ENCODE data around the gene ABL1. TPM values are rescaled to one million over a fixed set of nuclear protein-coding genes. Genes with fewer than 3 reads are reported as not detected.

Gene ABL1
- total RNA-seq, 2 donors from 2014 or later = 28.1 to 45.2 TPM

DNA sequence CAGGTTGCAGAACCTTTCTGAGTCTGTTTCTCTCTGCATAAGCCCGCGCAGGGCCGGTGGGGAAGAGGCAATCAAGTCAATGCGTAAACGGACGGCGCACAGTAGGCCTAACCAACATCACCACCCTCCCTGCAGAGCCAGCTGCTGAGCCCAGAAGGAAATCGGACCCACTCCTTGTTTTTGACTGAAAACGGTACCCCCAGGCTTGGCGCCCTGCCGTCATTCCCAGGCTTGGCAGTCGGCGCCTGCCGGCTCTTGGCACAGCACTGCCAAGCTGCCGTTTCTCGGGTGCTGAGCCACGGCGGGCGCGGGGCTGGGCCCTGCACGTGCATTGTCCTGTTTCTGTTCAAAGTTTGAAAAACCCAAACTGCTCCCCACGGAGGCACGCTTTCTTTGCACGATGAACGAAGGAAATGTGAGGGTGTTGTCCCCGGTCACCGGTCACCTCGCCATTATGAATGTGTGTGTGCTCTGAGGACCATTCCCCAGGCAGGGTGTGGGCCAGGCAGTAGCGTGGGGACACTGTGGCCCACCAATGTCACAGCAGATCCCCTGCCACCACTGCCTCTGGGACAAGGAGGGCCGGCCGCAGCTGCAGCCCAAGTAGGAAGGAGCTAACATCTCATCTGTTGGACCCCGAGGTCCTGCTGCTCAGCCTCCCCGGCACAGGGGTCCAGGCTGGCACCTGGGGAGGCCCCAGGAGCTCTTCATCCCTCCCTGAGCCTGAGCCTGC, 83.9 kb downstream of the ABL1 start:
- Mint-ChIP-seq H3K27me3 (no peaks in the 10 kb centered on the region), H3K27ac (no peak overlapping the region), H3K9me3 (no peaks in the 10 kb centered on the region), H3K36me3 (no peaks in the 10 kb centered on the region), H3K4me1 (ENCODE audit: low read depth in 2 of 2) (no peaks in the 10 kb centered on the region), H3K4me3 (no peak overlapping the region)
- DNase-seq (ENCODE audit: low spot score) = no peak
- ATAC-seq = no peak

GRCh38 chr9:130919559-130920145, 84.6 kb downstream of the ABL1 start:
- DNase-seq (ENCODE audit: low spot score) = no peak
- Mint-ChIP-seq H3K27me3 (no peaks in the 10 kb centered on the region), H3K4me3 (no peak overlapping the region), H3K27ac (no peak overlapping the region), H3K4me1 (ENCODE audit: low read depth in 2 of 2) (no peaks in the 10 kb centered on the region), H3K9me3 (no peaks in the 10 kb centered on the region), H3K36me3 (no peaks in the 10 kb centered on the region)
- no peak for ATAC-seq

- ATAC-seq = no peak
- Mint-ChIP-seq H3K4me1 (ENCODE audit: low read depth in 2 of 2) (no peaks in the 10 kb centered on the region), H3K27ac (no peak overlapping the region), H3K36me3 (no peaks in the 10 kb centered on the region), H3K9me3 (no peaks in the 10 kb centered on the region), H3K4me3 (no peak overlapping the region), H3K27me3 (no peaks in the 10 kb centered on the region)
- DNase-seq (ENCODE audit: low spot score) = no peak
These were observed 85.2 kb downstream of the ABL1 start for GRCh38 chr9:130920233-130920632.

- DNase-seq (ENCODE audit: low spot score) = no peak
- ATAC-seq = no peak
- H3K4me1 Mint-ChIP-seq (ENCODE audit: low read depth in 2 of 2) = no peaks in the 10 kb centered on the region
- no peaks in the 10 kb centered on the region for H3K9me3 Mint-ChIP-seq
- H3K36me3 Mint-ChIP-seq = no peaks in the 10 kb centered on the region
- H3K27ac Mint-ChIP-seq = no peak overlapping the region
- no peaks in the 10 kb centered on the region for H3K27me3 Mint-ChIP-seq
- no peak overlapping the region for H3K4me3 Mint-ChIP-seq
These were observed 85.8 kb downstream of the ABL1 start for GRCh38 chr9:130920762-130921299.

GRCh38 chr9:130921300-130921988, 86.4 kb downstream of the ABL1 start:
- no peak overlapping the region for H3K4me3 Mint-ChIP-seq
- no peaks in the 10 kb centered on the region for H3K36me3 Mint-ChIP-seq
- DNase-seq (ENCODE audit: low spot score) (no peak), ATAC-seq (no peak)
- H3K27ac Mint-ChIP-seq = no peak overlapping the region
- H3K27me3 Mint-ChIP-seq = no peaks in the 10 kb centered on the region
- no peaks in the 10 kb centered on the region for H3K4me1 Mint-ChIP-seq (ENCODE audit: low read depth in 2 of 2)
- H3K9me3 Mint-ChIP-seq = no peaks in the 10 kb centered on the region

DNA sequence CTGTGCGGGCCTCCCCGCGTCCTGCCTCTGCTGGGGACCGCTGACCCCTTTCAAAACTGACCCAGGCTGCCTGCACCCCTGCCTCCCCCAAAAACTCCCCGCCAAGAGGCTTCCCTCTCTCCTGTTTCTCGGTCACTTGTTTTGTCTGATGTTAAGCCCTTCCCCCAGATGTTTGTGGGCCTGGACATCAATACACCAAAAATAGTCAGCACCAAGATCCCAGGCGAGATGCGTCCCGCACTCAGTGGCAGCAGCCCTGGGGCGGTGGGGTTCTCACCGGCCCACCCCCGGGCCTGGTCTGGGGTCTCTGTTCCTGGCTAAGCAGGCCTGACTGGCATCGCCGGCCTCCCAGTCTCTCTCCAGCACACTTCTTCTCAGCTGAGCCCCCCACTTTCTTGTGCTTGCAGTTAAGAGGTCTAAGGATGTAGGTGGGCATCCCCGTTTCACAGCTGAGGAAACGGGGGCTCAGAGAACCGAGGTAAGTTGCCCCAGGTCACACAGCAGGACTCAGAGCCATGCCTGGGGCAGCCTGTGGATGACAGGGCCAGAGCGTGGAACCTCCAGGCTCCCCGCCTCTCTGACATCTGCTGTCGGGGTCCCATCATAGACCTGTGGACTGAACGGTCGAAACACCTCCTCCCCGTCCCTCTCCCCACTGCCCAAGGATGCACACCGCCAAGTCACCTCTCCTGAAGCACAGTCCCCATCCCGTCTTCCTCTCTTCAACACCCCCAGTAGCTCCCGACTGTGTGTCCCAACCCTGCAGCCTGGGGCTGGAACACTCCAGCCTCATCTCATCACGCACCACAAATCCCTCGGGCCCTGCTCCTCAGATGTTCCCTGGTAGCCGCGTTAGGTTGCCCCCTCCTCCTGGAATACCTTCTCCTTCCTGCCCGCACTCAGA, 87.2 kb downstream of the ABL1 start:
- H3K27me3 Mint-ChIP-seq = no peaks in the 10 kb centered on the region
- H3K4me1 Mint-ChIP-seq (ENCODE audit: low read depth in 2 of 2) = no peaks in the 10 kb centered on the region
- ATAC-seq = no peak
- H3K36me3 Mint-ChIP-seq = no peaks in the 10 kb centered on the region
- no peak overlapping the region for H3K27ac Mint-ChIP-seq
- no peak for DNase-seq (ENCODE audit: low spot score)
- no peak overlapping the region for H3K4me3 Mint-ChIP-seq
- no peaks in the 10 kb centered on the region for H3K9me3 Mint-ChIP-seq

GRCh38 chr9:130922893-130923610, 88.0 kb downstream of the ABL1 start:
- DNase-seq (ENCODE audit: low spot score) (no peak), ATAC-seq (no peak)
- Mint-ChIP-seq H3K36me3 (no peaks in the 10 kb centered on the region), H3K27ac (no peak overlapping the region), H3K4me1 (ENCODE audit: low read depth in 2 of 2) (no peaks in the 10 kb centered on the region), H3K27me3 (no peaks in the 10 kb centered on the region), H3K4me3 (no peak overlapping the region), H3K9me3 (no peaks in the 10 kb centered on the region)

DNA sequence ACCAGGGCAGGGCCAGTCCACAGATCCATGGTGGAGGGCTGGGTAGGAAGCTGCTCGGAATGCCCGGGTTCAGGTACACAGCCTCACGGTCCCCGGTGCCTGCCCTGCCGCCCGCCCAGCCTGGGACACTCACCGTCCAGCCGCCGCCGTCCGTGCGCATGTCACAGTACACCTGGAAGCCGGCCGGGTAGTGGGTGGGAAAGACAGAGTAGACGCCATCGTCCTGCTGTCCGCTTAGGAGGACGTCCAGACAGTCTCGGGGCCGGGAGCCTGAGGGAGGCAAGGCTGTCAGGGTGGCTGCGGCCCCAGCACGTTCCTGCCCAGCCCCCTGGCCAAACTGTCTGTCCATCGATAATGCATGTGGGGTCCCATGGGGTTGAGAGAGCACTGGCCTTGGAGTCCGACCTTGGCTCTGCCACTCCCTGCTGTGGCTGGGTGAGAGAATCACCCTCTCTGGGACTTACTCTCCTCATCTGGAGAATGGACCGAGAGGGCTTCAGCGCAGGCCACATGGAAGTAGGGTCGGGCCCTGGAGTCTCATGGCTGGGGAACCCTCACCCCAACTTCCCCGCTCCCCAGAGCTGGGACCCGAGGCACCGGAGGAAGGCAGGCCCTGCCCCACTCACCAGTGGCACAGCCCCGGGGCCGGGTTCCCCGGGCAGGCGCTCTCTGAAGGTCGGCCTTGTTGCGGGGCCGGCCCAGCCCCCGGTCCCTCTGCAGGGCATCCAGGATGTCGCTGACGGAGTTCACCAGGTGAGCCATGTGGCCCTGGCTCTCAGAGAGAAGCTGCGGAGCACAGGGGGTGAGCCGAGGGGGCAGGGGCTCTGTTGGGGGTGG, 88.8 kb downstream of the ABL1 start:
- Mint-ChIP-seq H3K36me3 (no peaks in the 10 kb centered on the region), H3K4me3 (no peak overlapping the region), H3K27me3 (no peaks in the 10 kb centered on the region), H3K9me3 (no peaks in the 10 kb centered on the region), H3K4me1 (ENCODE audit: low read depth in 2 of 2) (no peaks in the 10 kb centered on the region), H3K27ac (no peak overlapping the region)
- no peak for DNase-seq (ENCODE audit: low spot score)
- no peak for ATAC-seq

GRCh38 chr9:130924448-130924788, 89.4 kb downstream of the ABL1 start:
- Mint-ChIP-seq H3K36me3 (no peaks in the 10 kb centered on the region), H3K4me3 (no peak overlapping the region), H3K4me1 (ENCODE audit: low read depth in 2 of 2) (no peaks in the 10 kb centered on the region), H3K9me3 (no peaks in the 10 kb centered on the region), H3K27ac (no peak overlapping the region), H3K27me3 (no peaks in the 10 kb centered on the region)
- DNase-seq (ENCODE audit: low spot score) = no peak
- no peak for ATAC-seq

GRCh38 chr9:130925050-130925678, 90.1 kb downstream of the ABL1 start:
- Mint-ChIP-seq H3K27ac (no peak overlapping the region), H3K36me3 (no peaks in the 10 kb centered on the region), H3K4me3 (no peak overlapping the region), H3K9me3 (no peaks in the 10 kb centered on the region), H3K4me1 (ENCODE audit: low read depth in 2 of 2) (no peaks in the 10 kb centered on the region), H3K27me3 (peaks cover 0 to 4% of the 10 kb centered on the region in 2 donors)
- DNase-seq (ENCODE audit: low spot score) (no peak), ATAC-seq (no peak)

DNA sequence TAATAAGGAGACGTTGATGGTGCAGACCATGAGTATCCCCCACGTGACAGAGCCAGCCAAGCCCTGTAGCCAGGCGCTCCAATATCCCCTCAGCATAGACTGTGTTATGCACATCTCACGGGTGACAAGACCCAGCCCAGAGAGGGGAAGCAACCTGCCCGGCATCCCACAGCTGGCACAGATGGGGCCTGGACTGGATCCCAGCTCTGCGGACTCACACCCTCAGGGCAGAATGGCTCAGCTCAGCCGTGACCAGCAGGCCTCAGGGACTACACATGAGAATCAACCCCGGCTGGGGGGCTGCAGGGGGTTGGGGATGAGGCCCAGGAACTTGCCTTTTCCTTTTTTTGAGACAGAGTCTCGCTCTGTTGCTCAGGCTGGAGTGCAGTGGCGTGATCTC, 92.3 kb downstream of the ABL1 start:
- peaks cover 8 to 9% of the 10 kb centered on the region in 2 donors for H3K27me3 Mint-ChIP-seq
- H3K4me3 Mint-ChIP-seq = no peak overlapping the region

More for the DNA sequence above, 92.3 kb downstream of the ABL1 start:
- ATAC-seq (no peak), DNase-seq (ENCODE audit: low spot score) (no peak)
- Mint-ChIP-seq H3K4me1 (ENCODE audit: low read depth in 2 of 2) (no peaks in the 10 kb centered on the region), H3K27ac (no peak overlapping the region), H3K36me3 (no peaks in the 10 kb centered on the region), H3K9me3 (no peaks in the 10 kb centered on the region)

Data from natural killer cell treated with Interleukin-12 subunit alpha and Interleukin-12 subunit beta and Interleukin-15 and Interleukin-18, amount 100 ng/mL, for 72 hours (primary cell).